Measurements from ENCODE around the gene LGR6.

- TF ChIP-seq CTCF (IDR thresholded peaks at IDR 0.05; ENCODE audit: low read length) (no peak), EZH2phosphoT487 (IDR thresholded peaks at IDR 0.05; ENCODE audit: low read length) (no peak), EZH2 (optimal IDR thresholded peaks at IDR 0.05; ENCODE audit: low read depth, low read length) (no peak)
These were observed 35.7 kb upstream of the LGR6 start for GRCh38 chr1:202157945-202158344.

Measured in MM.1S (cell line).